ENCODE results near the gene CASTOR2. TPM values are rescaled to one million over a fixed set of nuclear protein-coding genes. Genes with fewer than 3 reads are reported as not detected.

CASTOR2 gene
- total RNA-seq, 1 experiment from 2014 or later, result 5.1 TPM

DNA sequence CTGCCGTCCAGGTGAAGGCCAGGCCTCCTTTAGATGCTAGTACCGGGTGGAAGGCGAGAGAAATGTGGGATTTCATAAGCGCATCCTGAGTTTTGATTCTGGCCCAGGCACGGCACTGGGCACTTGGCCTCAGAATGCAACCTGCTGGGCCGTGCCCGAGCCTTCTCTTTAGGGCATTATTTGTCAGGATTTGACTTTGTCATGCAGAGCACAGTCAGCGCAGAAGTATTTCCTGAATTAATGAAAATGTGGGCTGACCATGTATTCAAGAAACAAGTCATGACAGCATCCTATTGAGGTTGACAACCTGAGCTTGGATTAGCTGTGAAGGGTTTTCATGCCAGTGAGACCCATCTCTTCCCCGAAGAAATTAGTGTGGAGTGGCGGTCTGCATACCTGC is 74.7 kb downstream of the CASTOR2 start:
- no TSS peak for BruUV-seq (replicated peaks)
- H3K36me3 Mint-ChIP-seq (ENCODE audit: insufficient read depth, unreplicated experiment), result peaks cover 13% of the 10 kb centered on the region
- intact Hi-C loops (cut with micrococcal nuclease; ENCODE audit: unreplicated experiment), result no loop called here

DNA sequence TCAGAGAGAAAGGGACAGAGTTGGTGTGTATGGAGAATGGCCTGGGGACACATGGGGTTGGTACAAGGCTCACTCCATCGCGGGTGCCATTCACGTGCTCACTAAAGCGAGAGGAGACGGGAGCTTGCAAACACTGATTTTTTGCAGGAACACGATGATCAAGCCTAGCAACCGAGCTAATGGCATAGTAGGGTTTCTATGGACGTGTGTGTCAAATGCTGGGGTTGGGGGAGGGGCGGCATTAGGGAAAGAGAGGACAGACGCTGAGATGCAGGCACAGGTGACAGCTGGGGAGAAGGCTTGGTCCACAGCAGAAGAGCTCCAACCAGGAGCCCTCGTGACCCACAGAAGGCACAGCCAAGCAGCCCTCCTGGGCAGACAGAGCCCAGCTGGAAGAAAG is 75.2 kb downstream of the CASTOR2 start:
- DNase-seq, result no peak
- Mint-ChIP-seq H3K36me3 (ENCODE audit: insufficient read depth, unreplicated experiment) (peaks cover 13% of the 10 kb centered on the region), H3K4me1 (ENCODE audit: low read depth, unreplicated experiment) (no peaks in the 10 kb centered on the region), H3K4me3 (ENCODE audit: low read depth, unreplicated experiment) (no peak overlapping the region), H3K9me3 (ENCODE audit: low read depth, unreplicated experiment) (no peaks in the 10 kb centered on the region), H3K27me3 (ENCODE audit: unreplicated experiment) (no peaks in the 10 kb centered on the region), H3K27ac (ENCODE audit: unreplicated experiment) (no peak overlapping the region)
- intact Hi-C loops (cut with micrococcal nuclease; ENCODE audit: unreplicated experiment), result no loop called here
- CTCF ChIA-PET, result no interaction called here
- no TSS peak for BruUV-seq (replicated peaks)
- TF ChIP-seq, protein P1, sequence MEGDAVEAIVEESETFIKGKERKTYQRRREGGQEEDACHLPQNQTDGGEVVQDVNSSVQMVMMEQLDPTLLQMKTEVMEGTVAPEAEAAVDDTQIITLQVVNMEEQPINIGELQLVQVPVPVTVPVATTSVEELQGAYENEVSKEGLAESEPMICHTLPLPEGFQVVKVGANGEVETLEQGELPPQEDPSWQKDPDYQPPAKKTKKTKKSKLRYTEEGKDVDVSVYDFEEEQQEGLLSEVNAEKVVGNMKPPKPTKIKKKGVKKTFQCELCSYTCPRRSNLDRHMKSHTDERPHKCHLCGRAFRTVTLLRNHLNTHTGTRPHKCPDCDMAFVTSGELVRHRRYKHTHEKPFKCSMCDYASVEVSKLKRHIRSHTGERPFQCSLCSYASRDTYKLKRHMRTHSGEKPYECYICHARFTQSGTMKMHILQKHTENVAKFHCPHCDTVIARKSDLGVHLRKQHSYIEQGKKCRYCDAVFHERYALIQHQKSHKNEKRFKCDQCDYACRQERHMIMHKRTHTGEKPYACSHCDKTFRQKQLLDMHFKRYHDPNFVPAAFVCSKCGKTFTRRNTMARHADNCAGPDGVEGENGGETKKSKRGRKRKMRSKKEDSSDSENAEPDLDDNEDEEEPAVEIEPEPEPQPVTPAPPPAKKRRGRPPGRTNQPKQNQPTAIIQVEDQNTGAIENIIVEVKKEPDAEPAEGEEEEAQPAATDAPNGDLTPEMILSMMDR (IDR thresholded peaks at IDR 0.05; ENCODE audit: unreplicated experiment), result no peak

More for the DNA sequence above, 74.7 kb downstream of the CASTOR2 start:
- Mint-ChIP-seq H3K4me3 (ENCODE audit: low read depth, unreplicated experiment) (no peak overlapping the region), H3K27ac (ENCODE audit: unreplicated experiment) (no peak overlapping the region), H3K9me3 (ENCODE audit: low read depth, unreplicated experiment) (no peaks in the 10 kb centered on the region), H3K4me1 (ENCODE audit: low read depth, unreplicated experiment) (no peaks in the 10 kb centered on the region), H3K27me3 (ENCODE audit: unreplicated experiment) (no peaks in the 10 kb centered on the region)
- CTCF ChIA-PET, result no interaction called here
- no peak for DNase-seq
- TF ChIP-seq, protein P1 (IDR thresholded peaks at IDR 0.05; ENCODE audit: unreplicated experiment), result no peak

DNA sequence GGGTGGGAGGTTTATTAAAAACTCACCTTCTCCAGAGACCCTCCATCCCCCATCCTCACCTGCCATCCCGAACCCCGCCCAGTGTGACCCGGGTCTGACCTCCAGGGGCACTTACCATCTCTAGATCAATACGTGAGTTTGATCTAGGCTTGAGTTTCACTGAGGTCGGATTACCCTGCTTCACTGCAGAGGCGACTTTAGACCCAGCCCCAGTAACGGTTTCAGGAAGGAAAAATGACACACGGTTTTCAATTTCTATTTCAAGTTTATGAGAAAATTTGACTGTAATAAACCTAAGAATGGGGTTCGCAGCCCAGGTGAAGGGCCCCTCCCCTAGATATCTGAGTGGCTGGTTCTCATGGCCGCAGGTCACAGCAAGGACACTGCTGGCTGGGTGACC is 76.0 kb downstream of the CASTOR2 start:
- CTCF ChIA-PET, result no interaction called here
- Mint-ChIP-seq H3K4me1 (ENCODE audit: low read depth, unreplicated experiment) (no peaks in the 10 kb centered on the region), H3K36me3 (ENCODE audit: insufficient read depth, unreplicated experiment) (peaks cover 13% of the 10 kb centered on the region), H3K9me3 (ENCODE audit: low read depth, unreplicated experiment) (no peaks in the 10 kb centered on the region), H3K27ac (ENCODE audit: unreplicated experiment) (no peak overlapping the region), H3K4me3 (ENCODE audit: low read depth, unreplicated experiment) (no peak overlapping the region), H3K27me3 (ENCODE audit: unreplicated experiment) (no peaks in the 10 kb centered on the region)
- TF ChIP-seq, protein P1 (IDR thresholded peaks at IDR 0.05; ENCODE audit: unreplicated experiment), result no peak
- no peak for DNase-seq
- intact Hi-C loops (cut with micrococcal nuclease; ENCODE audit: unreplicated experiment), result no loop called here
- no TSS peak for BruUV-seq (replicated peaks)

DNA sequence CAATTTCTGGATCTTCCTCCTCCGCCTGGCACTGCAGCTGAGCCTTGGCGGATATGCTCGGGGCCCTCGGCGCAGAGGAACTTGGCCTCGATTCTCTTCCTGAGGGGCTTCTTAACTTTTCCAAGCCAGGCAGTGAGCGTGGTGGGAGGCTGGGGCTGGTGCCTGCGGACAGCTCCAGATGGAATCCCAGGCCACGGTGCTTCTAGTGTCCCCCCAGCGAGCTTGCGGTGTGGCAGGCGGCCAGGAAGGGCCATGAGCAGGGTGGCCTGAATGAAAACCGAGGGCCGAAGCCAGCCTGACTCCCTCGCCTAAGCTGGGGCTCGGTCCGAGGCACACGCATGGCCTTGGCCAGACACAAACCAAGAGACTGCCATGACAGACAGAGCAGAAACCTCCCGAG is 77.8 kb downstream of the CASTOR2 start:
- intact Hi-C loops (cut with micrococcal nuclease; ENCODE audit: unreplicated experiment), result no loop called here
- CTCF ChIA-PET, result no interaction called here
- TF ChIP-seq, protein P1 (IDR thresholded peaks at IDR 0.05; ENCODE audit: unreplicated experiment), result no peak
- no peaks in the 10 kb centered on the region for H3K4me1 Mint-ChIP-seq (ENCODE audit: low read depth, unreplicated experiment)
- BruUV-seq (replicated peaks), result no TSS peak
- H3K4me3 Mint-ChIP-seq (ENCODE audit: low read depth, unreplicated experiment), result no peak overlapping the region
- H3K36me3 Mint-ChIP-seq (ENCODE audit: insufficient read depth, unreplicated experiment), result peaks cover 13% of the 10 kb centered on the region
- H3K27me3 Mint-ChIP-seq (ENCODE audit: unreplicated experiment), result no peaks in the 10 kb centered on the region
- no peaks in the 10 kb centered on the region for H3K9me3 Mint-ChIP-seq (ENCODE audit: low read depth, unreplicated experiment)
- H3K27ac Mint-ChIP-seq (ENCODE audit: unreplicated experiment), result no peak overlapping the region
- DNase-seq, result no peak

Measured in Calu3 (cell line).